ENCODE measurements around the gene NCKAP5.

- TF ChIP-seq, protein P1, sequence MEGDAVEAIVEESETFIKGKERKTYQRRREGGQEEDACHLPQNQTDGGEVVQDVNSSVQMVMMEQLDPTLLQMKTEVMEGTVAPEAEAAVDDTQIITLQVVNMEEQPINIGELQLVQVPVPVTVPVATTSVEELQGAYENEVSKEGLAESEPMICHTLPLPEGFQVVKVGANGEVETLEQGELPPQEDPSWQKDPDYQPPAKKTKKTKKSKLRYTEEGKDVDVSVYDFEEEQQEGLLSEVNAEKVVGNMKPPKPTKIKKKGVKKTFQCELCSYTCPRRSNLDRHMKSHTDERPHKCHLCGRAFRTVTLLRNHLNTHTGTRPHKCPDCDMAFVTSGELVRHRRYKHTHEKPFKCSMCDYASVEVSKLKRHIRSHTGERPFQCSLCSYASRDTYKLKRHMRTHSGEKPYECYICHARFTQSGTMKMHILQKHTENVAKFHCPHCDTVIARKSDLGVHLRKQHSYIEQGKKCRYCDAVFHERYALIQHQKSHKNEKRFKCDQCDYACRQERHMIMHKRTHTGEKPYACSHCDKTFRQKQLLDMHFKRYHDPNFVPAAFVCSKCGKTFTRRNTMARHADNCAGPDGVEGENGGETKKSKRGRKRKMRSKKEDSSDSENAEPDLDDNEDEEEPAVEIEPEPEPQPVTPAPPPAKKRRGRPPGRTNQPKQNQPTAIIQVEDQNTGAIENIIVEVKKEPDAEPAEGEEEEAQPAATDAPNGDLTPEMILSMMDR (IDR thresholded peaks at IDR 0.05 in 8 of 11, conservative IDR thresholded peaks at IDR 0.05 in 3 of 11) = no peak
- no peak for TF ChIP-seq POLR2A (IDR thresholded peaks at IDR 0.05)
- no peak for TF ChIP-seq POLR2AphosphoS5 (IDR thresholded peaks at IDR 0.05)
Observed at GRCh38 chr2:132871831-132872230, 696.4 kb downstream of the NCKAP5 start.

All from spleen (tissue), 7 donors.